Heart left ventricle (tissue), 13 donors: ENCODE results near the gene VCX2.

Experiments
- POLR2A ChIP-seq, 2 donors: fragments of 450-650 bp; IDR thresholded peaks; one replicate each; pipeline ENCODE4 v1.6.1; 2017; ENCODE audit warnings: antibody characterized with exemption in 2 of 2, mild to moderate bottlenecking in 2 of 2, moderate library complexity in 2 of 2
- TF ChIP-seq, protein P1 (sequence below), 12 donors: fragments of 200-600 bp; sonication (generic) in 4 of 12; IDR thresholded peaks; one replicate each; pipeline versions ENCODE4 v1.5.0 to v1.8.0; 2018 to 2022; ENCODE audit warnings: antibody characterized with exemption in 12 of 12, mild to moderate bottlenecking in 5 of 12
- donor health status: ischemic (EF 13 %, LVEDD 7.1; RV severe dilation, severe dysfunction).
- donor health status: DM: no; HTN: yes; CAD: no.
- donor health status: DM: no; HTN: no; CAD: no.
- donor health status: ischemic (EF 25% LVEDD 6.9; RV normal size, moderate dysfunction).
- donor health status: ischemic (EF 25% LVEDD 5.7; RV mildly dilated, moderate dysfunction).
- donor health status: ischemic (EF 35%, LVEDD 5.7; RV mildly dilated, moderate dysfunction).
- donor health status: nonischemic (EF 11% LVEDD 7.7; RV severe dilation, severe dysfunction).
- donor health status: DM: yes; HTN: yes; CAD: no.
- donor health status: PGD.
- donor health status: ischemic (EF 29% LVEDD 5.4; RV normal size, mild dysfunction).
- donor health status: nonischemic (EF 23%, LVEDD 6.1; RV moderate dilation, normal function).

- no peak for TF ChIP-seq POLR2A (IDR thresholded peaks at IDR 0.05)
- TF ChIP-seq, protein P1, sequence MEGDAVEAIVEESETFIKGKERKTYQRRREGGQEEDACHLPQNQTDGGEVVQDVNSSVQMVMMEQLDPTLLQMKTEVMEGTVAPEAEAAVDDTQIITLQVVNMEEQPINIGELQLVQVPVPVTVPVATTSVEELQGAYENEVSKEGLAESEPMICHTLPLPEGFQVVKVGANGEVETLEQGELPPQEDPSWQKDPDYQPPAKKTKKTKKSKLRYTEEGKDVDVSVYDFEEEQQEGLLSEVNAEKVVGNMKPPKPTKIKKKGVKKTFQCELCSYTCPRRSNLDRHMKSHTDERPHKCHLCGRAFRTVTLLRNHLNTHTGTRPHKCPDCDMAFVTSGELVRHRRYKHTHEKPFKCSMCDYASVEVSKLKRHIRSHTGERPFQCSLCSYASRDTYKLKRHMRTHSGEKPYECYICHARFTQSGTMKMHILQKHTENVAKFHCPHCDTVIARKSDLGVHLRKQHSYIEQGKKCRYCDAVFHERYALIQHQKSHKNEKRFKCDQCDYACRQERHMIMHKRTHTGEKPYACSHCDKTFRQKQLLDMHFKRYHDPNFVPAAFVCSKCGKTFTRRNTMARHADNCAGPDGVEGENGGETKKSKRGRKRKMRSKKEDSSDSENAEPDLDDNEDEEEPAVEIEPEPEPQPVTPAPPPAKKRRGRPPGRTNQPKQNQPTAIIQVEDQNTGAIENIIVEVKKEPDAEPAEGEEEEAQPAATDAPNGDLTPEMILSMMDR (IDR thresholded peaks at IDR 0.05): no peak
Observed at GRCh38 chrX:8192276-8192675, 21.2 kb upstream of the VCX2 start.
